Endothelial cell of hepatic sinusoid (primary cell): Measurements from ENCODE around the gene BAX.

ENCODE experiments used
- in situ Hi-C: cut with HindIII; loops from 2 replicates; pipeline ENCODE4 v1.10.0; 2017; ENCODE audit warnings: low sequenced_read_pairs

BAX gene

GRCh38 chr19:48928164-48929025, 26.3 kb upstream of the BAX start:
- in situ Hi-C loops = no loop called here

GRCh38 chr19:48933382-48933932, 21.2 kb upstream of the BAX start, which contains the start of gene DHDH:
TSS of gene DHDH (plus strand) at chr19:48933699. CDS start at chr19:48933722, 23 bp downstream.
- in situ Hi-C loops = no loop called here

GRCh38 chr19:48934837-48935236, 19.8 kb upstream of the BAX start:
- in situ Hi-C loops = no loop called here

GRCh38 chr19:48935864-48936263, 18.8 kb upstream of the BAX start:
- in situ Hi-C loops = no loop called here

GRCh38 chr19:48938256-48938655, 16.4 kb upstream of the BAX start:
- in situ Hi-C loops = no loop called here

GRCh38 chr19:48940902-48941301, 13.8 kb upstream of the BAX start:
- in situ Hi-C loops = no loop called here

- in situ Hi-C loops = no loop called here
These were observed 11.6 kb upstream of the BAX start for GRCh38 chr19:48943081-48943480.

- in situ Hi-C loops = no loop called here
These were observed 9.3 kb upstream of the BAX start for GRCh38 chr19:48945415-48945814.

- in situ Hi-C loops = no loop called here
These were observed 8.9 kb upstream of the BAX start for GRCh38 chr19:48945817-48946216.

- in situ Hi-C loops = no loop called here
These were observed 8.0 kb upstream of the BAX start for GRCh38 chr19:48946463-48947257.

GRCh38 chr19:48947258-48947542, 7.5 kb upstream of the BAX start:
- in situ Hi-C loops = no loop called here

GRCh38 chr19:48950159-48950558, 4.5 kb upstream of the BAX start:
- in situ Hi-C loops = loop anchor here (25.0 kb wide), 1 partner anchor 313 kb away; the partner anchor contains the start of genes CA11 and DBP

- in situ Hi-C loops = loop anchor here (25.0 kb wide), 1 partner anchor 314 kb away; the partner anchor contains the start of genes CA11 and DBP
These were observed 3.7 kb upstream of the BAX start for GRCh38 chr19:48950830-48951519.

GRCh38 chr19:48953141-48953540, 1.5 kb upstream of the BAX start:
- in situ Hi-C loops = loop anchor here (25.0 kb wide), 1 partner anchor 316 kb away; the partner anchor contains the start of genes CA11 and DBP

- in situ Hi-C loops = loop anchor here (25.0 kb wide), 1 partner anchor 317 kb away; the partner anchor contains the start of genes CA11 and DBP
These were observed 583 bp upstream of the BAX start for GRCh38 chr19:48953990-48954594.

GRCh38 chr19:48955308-48955958, 758 bp downstream of the BAX start:
- in situ Hi-C loops = loop anchor here (25.0 kb wide), 1 partner anchor 318 kb away; the partner anchor contains the start of genes CA11 and DBP

- in situ Hi-C loops = loop anchor here (25.0 kb wide), 1 partner anchor 321 kb away; the partner anchor contains the start of genes CA11 and DBP
These were observed 3.3 kb downstream of the BAX start for GRCh38 chr19:48958006-48958405.

GRCh38 chr19:48959341-48960239, 4.9 kb downstream of the BAX start:
- in situ Hi-C loops = loop anchor here (25.0 kb wide), 1 partner anchor 322 kb away; the partner anchor contains the start of genes CA11 and DBP
